Caco-2 (cell line): ENCODE data around the gene RFNG. TPM values are rescaled to one million over a fixed set of nuclear protein-coding genes. Genes with fewer than 3 reads are reported as not detected.

Experiments
- BruUV-seq: library from RNA; stranded (reverse); fragments of 400-500 nt; replicated peaks from 2 replicates; lab custom pipeline; 2021; lab: Mats Ljungman, UMichigan
- CTCF ChIA-PET: fragments of 300-600 bp; sonication (Branson Sonifier 250); formaldehyde crosslinking; loops from one replicate; lab custom pipeline; 2022; ENCODE audit warnings: antibody characterized with exemption; lab: Charles Lee
- POLR2A ChIA-PET: fragments of 300-600 bp; sonication (Branson Sonifier 250); formaldehyde crosslinking; loops from one replicate; lab custom pipeline; 2022; ENCODE audit warnings: antibody characterized with exemption; lab: Charles Lee
- DNase-seq, 2 experiments: peaks; one replicate each; pipeline versions ENCODE4 v3.0.0 to v3.0.0-alpha.2; 2020 to 2022
- H3K27me3 ChIP-seq: replicated peaks from 2 replicates; pipeline ENCODE4 v1.6.0; 2011; ENCODE audit warnings: low read length; ENCODE audit not compliant: control insufficient read depth, insufficient read depth
- H3K36me3 ChIP-seq: 2 replicates; pipeline ENCODE4 v1.5.1; 2011; ENCODE audit warnings: low read length; ENCODE audit not compliant: control insufficient read depth, insufficient read depth
- H3K4me1 ChIP-seq: fragments of 250-450 bp; sonication (Bioruptor Pico); 2 replicates; pipeline ENCODE4 v1.5.1; 2020; ENCODE audit warnings: mild to moderate bottlenecking
- H3K4me3 ChIP-seq: 2 replicates; pipeline ENCODE4 v1.5.1; 2011; ENCODE audit warnings: low read depth, mild to moderate bottlenecking, control low read depth, low read length
- H3K9me3 ChIP-seq: fragments of 250-450 bp; sonication (Bioruptor Pico); 2 replicates; pipeline ENCODE4 v1.5.1; 2020; ENCODE audit warnings: mild to moderate bottlenecking, moderate library complexity
- H3K27ac Mint-ChIP-seq: one replicate; pipeline ENCODE4 v1.8.0; 2022; ENCODE audit warnings: mixed read lengths; ENCODE audit not compliant: unreplicated experiment
- H3K27me3 Mint-ChIP-seq: one replicate; pipeline ENCODE4 v1.8.0; 2022; ENCODE audit warnings: mixed read lengths; ENCODE audit not compliant: insufficient read depth, unreplicated experiment
- H3K36me3 Mint-ChIP-seq: one replicate; pipeline ENCODE4 v1.8.0; 2022; ENCODE audit warnings: mild to moderate bottlenecking, mixed read lengths; ENCODE audit not compliant: insufficient read depth, unreplicated experiment
- H3K4me1 Mint-ChIP-seq: one replicate; pipeline ENCODE4 v1.8.0; 2022; ENCODE audit warnings: low read depth, mixed read lengths; ENCODE audit not compliant: unreplicated experiment
- H3K4me3 Mint-ChIP-seq: one replicate; pipeline ENCODE4 v1.8.0; 2022; ENCODE audit warnings: mild to moderate bottlenecking, moderate library complexity, mixed read lengths; ENCODE audit not compliant: unreplicated experiment
- H3K9me3 Mint-ChIP-seq: one replicate; pipeline ENCODE4 v1.8.0; 2022; ENCODE audit warnings: mixed read lengths; ENCODE audit not compliant: unreplicated experiment
- CTCF ChIP-seq, 2 experiments: fragments of 200-600 bp in 1 of 2; IDR thresholded peaks; 1 replicate in 1 of 2; 2 replicates in 1 of 2; pipeline versions ENCODE4 v1.5.1 to v1.8.0; 2011 to 2022; ENCODE audit warnings: antibody characterized with exemption in 1 of 2, control low read depth in 1 of 2, inconsistent platforms in 1 of 2, low read depth in 1 of 2, low read length in 1 of 2, mild to moderate bottlenecking in 1 of 2, moderate library complexity in 1 of 2; ENCODE audit not compliant: insufficient read depth in 1 of 2, severe bottlenecking in 1 of 2, unreplicated experiment in 1 of 2
- intact Hi-C: fragments of 100-400 bp; cut with micrococcal nuclease; formaldehyde crosslinking; loops from one replicate; pipeline ENCODE4 v1.10.0; 2022; ENCODE audit not compliant: unreplicated experiment
- total RNA-seq: library from RNA; stranded (reverse); gene quantifications from 2 replicates; pipeline ENCODE4 v1.2.3, GENCODE V29; 2022

Gene RFNG
- total RNA-seq, 1 experiment from 2014 or later: 35.5 TPM

- H3K36me3 ChIP-seq: peaks cover 19% of the 10 kb centered on the region
Observed at GRCh38 chr17:82088838-82089722, 37.5 kb upstream of the RFNG start.

GRCh38 chr17:82087961-82088837 is 36.6 kb upstream of the RFNG start:
- no peak for DNase-seq
- ChIA-PET POLR2A (no interaction called here), CTCF (no interaction called here)
- peaks cover 15% of the 10 kb centered on the region for H3K36me3 ChIP-seq
- no peak overlapping the region for H3K27ac Mint-ChIP-seq
- no peaks in the 10 kb centered on the region for H3K9me3 ChIP-seq
- H3K4me3 Mint-ChIP-seq: no peak overlapping the region
- H3K27me3 Mint-ChIP-seq: no peaks in the 10 kb centered on the region
- intact Hi-C loops: no loop called here
- no peak overlapping the region for H3K4me3 ChIP-seq
- H3K4me1 Mint-ChIP-seq: no peaks in the 10 kb centered on the region
- H3K36me3 Mint-ChIP-seq: peaks cover 79% of the 10 kb centered on the region
- no TSS peak for BruUV-seq
- no peaks in the 10 kb centered on the region for H3K9me3 Mint-ChIP-seq
- TF ChIP-seq CTCF (IDR thresholded peaks at IDR 0.05; ENCODE audit: insufficient read depth in 1 of 2, low read depth in 1 of 2, low read length in 1 of 2, severe bottlenecking in 1 of 2, unreplicated experiment in 1 of 2): no peak
- H3K4me1 ChIP-seq: no peaks in the 10 kb centered on the region
- H3K27me3 ChIP-seq: no peaks in the 10 kb centered on the region

More at GRCh38 chr17:82088838-82089722, 37.5 kb upstream of the RFNG start:
- no peak overlapping the region for H3K4me3 Mint-ChIP-seq
- BruUV-seq: TSS peak; percentile 7
- peaks cover 77% of the 10 kb centered on the region for H3K36me3 Mint-ChIP-seq
- CTCF ChIA-PET: no interaction called here
- H3K4me3 ChIP-seq: no peak overlapping the region
- TF ChIP-seq CTCF (IDR thresholded peaks at IDR 0.05; ENCODE audit: insufficient read depth in 1 of 2, low read depth in 1 of 2, low read length in 1 of 2, severe bottlenecking in 1 of 2, unreplicated experiment in 1 of 2): no peak
- no peaks in the 10 kb centered on the region for H3K4me1 Mint-ChIP-seq
- DNase-seq: no peak
- no peaks in the 10 kb centered on the region for H3K27me3 ChIP-seq
- no peak overlapping the region for H3K27ac Mint-ChIP-seq
- intact Hi-C loops: no loop called here
- no peaks in the 10 kb centered on the region for H3K27me3 Mint-ChIP-seq
- H3K4me1 ChIP-seq: no peaks in the 10 kb centered on the region
- H3K9me3 ChIP-seq: no peaks in the 10 kb centered on the region
- POLR2A ChIA-PET: interaction anchor here (1.1 kb wide), 1 partner anchor 59 kb away, joined by 4 read pairs; no protein-coding TSS in a partner anchor
- H3K9me3 Mint-ChIP-seq: no peaks in the 10 kb centered on the region
